SH-SY5Y (cell line): Measurements from ENCODE around the gene C4BPB.

Experiments used
- GATA2 ChIP-seq: IDR thresholded peaks from 2 replicates; pipeline ENCODE4 v1.6.1; 2011; ENCODE audit warnings: mild to moderate bottlenecking, low read depth, low read length
- GATA3 ChIP-seq: IDR thresholded peaks from 2 replicates; pipeline ENCODE4 v1.6.1; 2011; ENCODE audit warnings: low read depth, mild to moderate bottlenecking, low read length, moderate library complexity

DNA sequence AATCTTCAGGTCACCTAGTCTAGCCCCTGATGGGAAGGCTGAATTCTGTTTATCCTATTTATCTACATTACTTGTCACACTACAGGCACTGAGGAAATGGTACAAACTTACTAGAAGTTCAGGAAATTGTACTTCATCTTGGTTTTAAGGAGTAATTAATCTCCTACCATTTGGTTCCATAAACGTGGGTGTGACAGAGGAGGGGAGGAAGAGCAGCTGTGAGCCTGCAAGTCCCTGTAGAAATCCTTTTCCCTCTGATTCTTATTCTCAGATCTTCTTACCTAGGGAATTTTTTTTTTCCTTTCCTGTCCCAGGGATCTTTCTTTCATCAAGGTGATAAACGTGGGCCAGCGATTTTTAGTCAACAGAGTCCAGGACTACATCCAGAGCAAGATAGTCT lies 21.5 kb upstream of the C4BPB start:
- TF ChIP-seq GATA2, result no peak
- no peak for TF ChIP-seq GATA3
